ENCODE results near the gene KLK11.

KLK11 gene

GRCh38 chr19:50998686-50999085 lies 27.7 kb downstream of the KLK11 start (continued):
- TF ChIP-seq POU6F1 (CRISPR knock-in tag; IDR thresholded peaks at IDR 0.05; ENCODE audit: borderline replicate concordance, low read depth) (no peak), PATZ1 (CRISPR knock-in tag; IDR thresholded peaks at IDR 0.05; ENCODE audit: borderline replicate concordance) (no peak), ZNF70 (CRISPR knock-in tag; IDR thresholded peaks at IDR 0.05) (no peak), ARNTL (CRISPR knock-in tag; IDR thresholded peaks at IDR 0.05; ENCODE audit: borderline replicate concordance, low read depth) (no peak), ESRRG (CRISPR knock-in tag; IDR thresholded peaks at IDR 0.05) (no peak), ZC3H10 (CRISPR knock-in tag; IDR thresholded peaks at IDR 0.05) (no peak), GLIS3 (CRISPR knock-in tag; IDR thresholded peaks at IDR 0.05) (no peak), ISL1 (CRISPR knock-in tag; IDR thresholded peaks at IDR 0.05) (no peak), PPARA (CRISPR knock-in tag; IDR thresholded peaks at IDR 0.05; ENCODE audit: borderline replicate concordance) (no peak)

- no peak for ATAC-seq
- no peak for TF ChIP-seq TOX (CRISPR knock-in tag; IDR thresholded peaks at IDR 0.05; ENCODE audit: borderline replicate concordance)
- TF ChIP-seq CSRNP3 (CRISPR knock-in tag; IDR thresholded peaks at IDR 0.05), result no peak
- TF ChIP-seq ISL1 (CRISPR knock-in tag; IDR thresholded peaks at IDR 0.05), result no peak
- no peak for TF ChIP-seq CSDC2 (CRISPR knock-in tag; IDR thresholded peaks at IDR 0.05)
- TF ChIP-seq SNAI2 (CRISPR knock-in tag; IDR thresholded peaks at IDR 0.05), result no peak
- TF ChIP-seq ESRRG (CRISPR knock-in tag; IDR thresholded peaks at IDR 0.05), result no peak
- no peak for TF ChIP-seq RARB (CRISPR knock-in tag; IDR thresholded peaks at IDR 0.05)
- TF ChIP-seq ZNF8 (CRISPR knock-in tag; IDR thresholded peaks at IDR 0.05), result no peak
- no peak for TF ChIP-seq ZC3H10 (CRISPR knock-in tag; IDR thresholded peaks at IDR 0.05)
- no peak for TF ChIP-seq OSR1 (CRISPR knock-in tag; IDR thresholded peaks at IDR 0.05)
- no peak for TF ChIP-seq ZFP30 (CRISPR knock-in tag; IDR thresholded peaks at IDR 0.05)
- TF ChIP-seq BACH2 (CRISPR knock-in tag; IDR thresholded peaks at IDR 0.05; ENCODE audit: borderline replicate concordance), result no peak
- TF ChIP-seq PATZ1 (CRISPR knock-in tag; IDR thresholded peaks at IDR 0.05; ENCODE audit: borderline replicate concordance), result no peak
- TF ChIP-seq POU6F1 (CRISPR knock-in tag; IDR thresholded peaks at IDR 0.05; ENCODE audit: borderline replicate concordance, low read depth), result no peak
- no peak for TF ChIP-seq ZNF565 (CRISPR knock-in tag; conservative IDR thresholded peaks at IDR 0.05; ENCODE audit: low read depth)
- no peak for TF ChIP-seq ARNTL (CRISPR knock-in tag; IDR thresholded peaks at IDR 0.05; ENCODE audit: borderline replicate concordance, low read depth)
- TF ChIP-seq TSHZ2 (CRISPR knock-in tag; IDR thresholded peaks at IDR 0.05), result no peak
- TF ChIP-seq TCF4 (CRISPR knock-in tag; IDR thresholded peaks at IDR 0.05; ENCODE audit: borderline replicate concordance), result no peak
- no peak for TF ChIP-seq ZFP3 (CRISPR knock-in tag; IDR thresholded peaks at IDR 0.05)
- no peak for TF ChIP-seq CREB5 (CRISPR knock-in tag; IDR thresholded peaks at IDR 0.05; ENCODE audit: low read depth)
Measured at GRCh38 chr19:50998061-50998460, 28.4 kb downstream of the KLK11 start.
